ENCODE measurements around the gene LRRC7. TPM values are rescaled to one million over a fixed set of nuclear protein-coding genes. Genes with fewer than 3 reads are reported as not detected.
"Not testable (repeated sequence)": the region's sequence is repeated elsewhere in the genome, so short reads cannot be mapped to it uniquely, and the experiment has no call there.

The LRRC7 gene
- total and polyA plus RNA-seq, 2 donors, result 0.09 to 0.21 TPM

DNA sequence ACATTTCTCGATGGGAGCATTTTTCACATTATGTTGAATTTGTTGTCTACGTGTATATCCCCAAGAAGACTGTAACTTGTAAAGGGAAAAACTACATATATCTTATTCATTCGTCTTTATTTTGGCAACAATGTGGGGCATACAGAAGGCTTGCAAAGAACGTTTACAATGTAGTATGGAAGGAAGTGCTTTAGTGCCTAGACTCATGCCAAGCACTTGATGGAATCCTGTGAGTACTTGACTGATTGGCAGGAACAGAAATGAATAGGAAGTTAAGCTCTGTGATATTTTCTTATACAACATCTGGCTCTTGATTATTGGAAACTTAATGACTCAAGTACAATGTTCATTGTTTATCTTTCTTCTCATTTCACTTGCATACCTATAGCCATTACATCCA, 284.4 kb downstream of the LRRC7 start:
- H3K4me3 ChIP-seq (ENCODE audit: low read length in 2 of 2), result no peak overlapping the region
- no peak for DNase-seq (ENCODE audit: low read depth in 6 of 9, low spot score in 9 of 9)
- H3K27me3 ChIP-seq (ENCODE audit: control insufficient read depth in 2 of 2, insufficient read depth in 1 of 2, low read length in 1 of 2), result no peaks in the 10 kb centered on the region
- 77% methylated on average over 4 of the region's 4 CpGs for WGBS
- H3K9me3 ChIP-seq (ENCODE audit: control insufficient read depth in 2 of 2, insufficient read depth in 1 of 2, low read length in 1 of 2), result no peaks in the 10 kb centered on the region
- H3K36me3 ChIP-seq (ENCODE audit: control insufficient read depth in 2 of 2, insufficient read depth in 2 of 2, low read length in 1 of 2), result no peaks in the 10 kb centered on the region
- H3K27ac ChIP-seq (ENCODE audit: low read depth in 1 of 2, low read length in 1 of 2), result no peak overlapping the region
- H3K4me1 ChIP-seq (ENCODE audit: control insufficient read depth in 2 of 2, insufficient read depth in 2 of 2, low read length in 2 of 2), result no peaks in the 10 kb centered on the region

DNA sequence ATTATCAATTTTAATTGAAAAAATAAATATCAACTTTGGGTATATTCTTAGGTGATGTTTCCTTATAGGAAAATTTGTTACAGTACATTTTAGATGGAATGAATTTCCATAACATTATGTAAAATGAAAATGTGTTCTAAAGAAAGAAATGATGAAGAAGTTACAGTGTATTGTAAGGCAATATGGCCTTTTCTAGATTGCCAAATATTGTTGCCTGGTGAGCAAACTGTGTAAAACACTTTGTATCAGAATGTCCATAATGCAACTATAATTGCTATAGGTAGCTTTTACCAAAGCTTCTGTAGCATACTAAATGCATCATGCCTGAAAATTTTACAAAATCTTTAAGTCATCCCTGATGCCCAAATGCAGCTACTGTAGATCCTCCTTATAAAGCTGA, 285.0 kb downstream of the LRRC7 start:
- H3K36me3 ChIP-seq (ENCODE audit: control insufficient read depth in 2 of 2, insufficient read depth in 2 of 2, low read length in 1 of 2), result no peaks in the 10 kb centered on the region
- DNase-seq (ENCODE audit: low read depth in 6 of 9, low spot score in 9 of 9), result no peak
- H3K9me3 ChIP-seq (ENCODE audit: control insufficient read depth in 2 of 2, insufficient read depth in 1 of 2, low read length in 1 of 2), result no peaks in the 10 kb centered on the region
- H3K4me3 ChIP-seq (ENCODE audit: low read length in 2 of 2), result no peak overlapping the region
- H3K27ac ChIP-seq (ENCODE audit: low read depth in 1 of 2, low read length in 1 of 2), result no peak overlapping the region
- no peaks in the 10 kb centered on the region for H3K4me1 ChIP-seq (ENCODE audit: control insufficient read depth in 2 of 2, insufficient read depth in 2 of 2, low read length in 2 of 2)
- no peaks in the 10 kb centered on the region for H3K27me3 ChIP-seq (ENCODE audit: control insufficient read depth in 2 of 2, insufficient read depth in 1 of 2, low read length in 1 of 2)

DNA sequence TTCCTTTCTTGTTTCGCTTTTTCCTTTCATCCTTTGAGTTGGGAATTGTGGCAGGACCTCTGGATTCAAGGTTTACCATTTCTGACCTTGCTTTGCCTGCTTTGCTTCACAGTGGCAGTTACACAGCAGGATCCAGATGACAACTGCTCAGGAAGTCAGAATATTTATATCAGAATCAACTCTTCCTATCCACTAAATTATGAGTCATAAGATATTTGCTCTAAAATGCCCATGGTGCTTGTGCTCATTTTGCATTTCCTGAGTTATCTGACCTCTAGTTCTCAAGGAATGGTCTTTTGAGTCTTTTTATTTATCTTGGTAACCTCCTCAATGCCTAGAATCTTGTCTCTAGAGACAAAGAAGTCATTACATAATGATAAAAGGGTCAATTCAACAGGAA, 290.8 kb downstream of the LRRC7 start:
- no peaks in the 10 kb centered on the region for H3K9me3 ChIP-seq (ENCODE audit: control insufficient read depth in 2 of 2, insufficient read depth in 1 of 2, low read length in 1 of 2)
- H3K36me3 ChIP-seq (ENCODE audit: control insufficient read depth in 2 of 2, insufficient read depth in 2 of 2, low read length in 1 of 2), result no peaks in the 10 kb centered on the region
- WGBS, result 80% methylated on average over 1 of the region's 1 CpG
- H3K27ac ChIP-seq (ENCODE audit: low read depth in 1 of 2, low read length in 1 of 2), result no peak overlapping the region
- no peaks in the 10 kb centered on the region for H3K4me1 ChIP-seq (ENCODE audit: control insufficient read depth in 2 of 2, insufficient read depth in 2 of 2, low read length in 2 of 2)
- H3K27me3 ChIP-seq (ENCODE audit: control insufficient read depth in 2 of 2, insufficient read depth in 1 of 2, low read length in 1 of 2), result no peaks in the 10 kb centered on the region
- no peak overlapping the region for H3K4me3 ChIP-seq (ENCODE audit: low read length in 2 of 2)
- DNase-seq (ENCODE audit: low read depth in 6 of 9, low spot score in 9 of 9), result no peak

DNA sequence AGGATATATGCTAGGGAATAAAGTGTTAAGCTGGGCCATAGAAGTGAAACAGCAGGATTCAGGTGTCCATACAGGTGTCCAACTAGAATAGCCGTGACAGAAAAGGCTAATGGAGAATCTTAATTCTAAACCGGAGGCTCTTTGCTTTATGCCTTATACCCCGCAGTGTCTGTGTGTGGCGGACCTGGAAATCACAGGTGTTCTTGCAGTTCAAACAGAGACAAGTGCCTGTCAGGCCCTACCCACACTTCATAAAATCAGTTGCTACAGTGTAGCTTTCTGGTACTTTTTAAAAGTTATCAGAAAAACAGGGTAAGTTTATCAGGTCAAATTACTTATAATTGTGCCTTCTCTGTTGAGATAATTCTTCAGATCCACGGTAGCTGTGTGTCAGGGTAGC, 293.9 kb downstream of the LRRC7 start:
- Histone ChIP-seq H3K4me1 (ENCODE audit: control insufficient read depth in 2 of 2, insufficient read depth in 2 of 2, low read length in 2 of 2) (no peaks in the 10 kb centered on the region), H3K27ac (ENCODE audit: low read depth in 1 of 2, low read length in 1 of 2) (no peak overlapping the region), H3K4me3 (ENCODE audit: low read length in 2 of 2) (no peak overlapping the region), H3K27me3 (ENCODE audit: control insufficient read depth in 2 of 2, insufficient read depth in 1 of 2, low read length in 1 of 2) (no peaks in the 10 kb centered on the region), H3K9me3 (ENCODE audit: control insufficient read depth in 2 of 2, insufficient read depth in 1 of 2, low read length in 1 of 2) (no peaks in the 10 kb centered on the region), H3K36me3 (ENCODE audit: control insufficient read depth in 2 of 2, insufficient read depth in 2 of 2, low read length in 1 of 2) (no peaks in the 10 kb centered on the region)
- DNase-seq (ENCODE audit: low read depth in 6 of 9, low spot score in 9 of 9), result no peak
- WGBS, result 92% methylated on average over 5 of the region's 5 CpGs

DNA sequence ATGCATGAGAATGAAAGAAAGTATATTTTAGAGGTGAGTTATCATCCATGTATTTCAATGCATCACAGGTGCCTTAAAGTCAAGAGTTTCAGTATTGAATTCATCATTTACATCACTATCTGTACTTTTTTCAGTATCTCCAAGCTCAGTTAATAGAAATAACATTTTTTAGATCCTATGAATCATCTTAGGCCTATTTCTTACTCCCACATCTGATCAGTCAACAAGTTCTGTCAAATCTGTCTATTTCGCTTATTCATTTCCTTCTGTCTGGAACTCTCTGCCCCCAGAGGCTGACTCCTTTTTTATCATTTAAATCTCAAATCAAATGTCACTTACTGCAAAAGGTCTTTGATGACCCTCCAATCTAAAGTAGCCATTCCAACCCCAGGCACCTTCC, 295.2 kb downstream of the LRRC7 start:
- Histone ChIP-seq H3K36me3 (ENCODE audit: control insufficient read depth in 2 of 2, insufficient read depth in 2 of 2, low read length in 1 of 2) (no peaks in the 10 kb centered on the region), H3K4me1 (ENCODE audit: control insufficient read depth in 2 of 2, insufficient read depth in 2 of 2, low read length in 2 of 2) (no peaks in the 10 kb centered on the region)
- DNase-seq (ENCODE audit: low read depth in 6 of 9, low spot score in 9 of 9), result no peak

DNA sequence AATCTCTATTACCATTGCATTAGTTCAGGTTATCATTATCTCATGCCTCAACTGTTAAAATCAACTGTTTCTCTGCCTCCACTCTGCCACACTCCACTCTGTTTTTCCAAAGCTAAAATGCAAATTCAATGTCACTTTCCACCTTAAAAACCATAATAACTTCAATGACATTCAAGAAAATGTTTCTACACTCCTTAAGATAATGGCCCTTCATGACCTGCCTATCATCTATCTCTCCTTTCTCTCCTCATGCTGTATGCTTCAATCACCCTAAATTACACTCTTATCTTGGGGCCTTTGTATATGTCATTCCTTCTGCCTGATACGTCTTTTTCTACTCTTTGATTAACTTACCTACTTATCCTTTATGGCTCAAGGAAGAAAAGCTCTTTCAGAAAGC, 296.0 kb downstream of the LRRC7 start:
- Histone ChIP-seq H3K36me3 (ENCODE audit: control insufficient read depth in 2 of 2, insufficient read depth in 2 of 2, low read length in 1 of 2) (no peaks in the 10 kb centered on the region), H3K27me3 (ENCODE audit: control insufficient read depth in 2 of 2, insufficient read depth in 1 of 2, low read length in 1 of 2) (no peaks in the 10 kb centered on the region), H3K9me3 (ENCODE audit: control insufficient read depth in 2 of 2, insufficient read depth in 1 of 2, low read length in 1 of 2) (no peaks in the 10 kb centered on the region), H3K4me1 (ENCODE audit: control insufficient read depth in 2 of 2, insufficient read depth in 2 of 2, low read length in 2 of 2) (no peaks in the 10 kb centered on the region), H3K4me3 (ENCODE audit: low read length in 2 of 2) (no peak overlapping the region), H3K27ac (ENCODE audit: low read depth in 1 of 2, low read length in 1 of 2) (no peak overlapping the region)
- WGBS, result 72% methylated on average over 1 of the region's 1 CpG
- DNase-seq (ENCODE audit: low read depth in 6 of 9, low spot score in 9 of 9), result no peak

More for the DNA sequence above, 295.2 kb downstream of the LRRC7 start:
- Histone ChIP-seq H3K4me3 (ENCODE audit: low read length in 2 of 2) (no peak overlapping the region), H3K27me3 (ENCODE audit: control insufficient read depth in 2 of 2, insufficient read depth in 1 of 2, low read length in 1 of 2) (no peaks in the 10 kb centered on the region), H3K27ac (ENCODE audit: low read depth in 1 of 2, low read length in 1 of 2) (no peak overlapping the region), H3K9me3 (ENCODE audit: control insufficient read depth in 2 of 2, insufficient read depth in 1 of 2, low read length in 1 of 2) (no peaks in the 10 kb centered on the region)
- WGBS, result 94% methylated on average over 1 of the region's 1 CpG

DNA sequence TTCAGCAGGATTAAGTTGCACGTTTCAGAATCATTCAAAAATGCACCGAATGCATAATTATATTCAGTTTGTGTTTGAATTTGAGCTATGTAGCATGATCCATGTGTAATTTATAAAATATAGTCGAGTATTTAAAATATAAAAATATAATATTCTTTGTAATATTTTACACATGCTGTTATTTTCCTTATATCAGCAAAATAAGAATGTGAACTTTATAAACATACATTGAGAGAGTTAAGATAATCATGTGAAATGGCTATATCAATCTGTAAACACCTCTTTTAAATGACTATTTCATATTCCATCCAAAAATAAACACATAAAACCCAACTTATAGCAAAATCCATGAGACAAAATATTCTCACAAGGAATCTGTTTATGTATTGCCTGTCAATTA, 303.7 kb downstream of the LRRC7 start:
- Histone ChIP-seq H3K36me3 (ENCODE audit: control insufficient read depth in 2 of 2, insufficient read depth in 2 of 2, low read length in 1 of 2) (no peaks in the 10 kb centered on the region), H3K27me3 (ENCODE audit: control insufficient read depth in 2 of 2, insufficient read depth in 1 of 2, low read length in 1 of 2) (no peaks in the 10 kb centered on the region), H3K9me3 (ENCODE audit: control insufficient read depth in 2 of 2, insufficient read depth in 1 of 2, low read length in 1 of 2) (no peaks in the 10 kb centered on the region), H3K4me3 (ENCODE audit: low read length in 2 of 2) (no peak overlapping the region), H3K27ac (ENCODE audit: low read depth in 1 of 2, low read length in 1 of 2) (no peak overlapping the region), H3K4me1 (ENCODE audit: control insufficient read depth in 2 of 2, insufficient read depth in 2 of 2, low read length in 2 of 2) (no peaks in the 10 kb centered on the region)
- DNase-seq (ENCODE audit: low read depth in 6 of 9, low spot score in 9 of 9), result no peak
- 64% methylated on average over 3 of the region's 3 CpGs for WGBS

DNA sequence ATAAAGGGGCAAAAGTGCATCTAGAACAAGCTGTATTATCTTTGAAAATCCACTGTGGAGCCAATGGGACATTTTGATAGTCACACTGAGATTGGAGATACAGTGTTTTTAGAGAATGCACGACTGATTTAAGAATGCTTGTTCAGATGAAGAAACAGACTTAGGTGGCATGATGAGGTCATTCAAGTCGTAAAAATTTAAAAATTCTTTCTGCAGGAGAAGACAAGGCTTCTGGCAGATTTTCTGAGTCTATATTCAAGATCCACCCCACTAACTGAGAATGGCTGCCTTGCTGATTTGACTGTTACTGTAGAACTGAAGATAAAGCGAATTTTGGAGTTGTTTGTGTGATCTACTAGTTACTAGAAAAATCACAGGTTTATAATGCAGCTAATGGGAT, 310.6 kb downstream of the LRRC7 start:
- 81% methylated on average over 3 of the region's 3 CpGs for WGBS
- Histone ChIP-seq H3K4me1 (ENCODE audit: control insufficient read depth in 2 of 2, insufficient read depth in 2 of 2, low read length in 2 of 2) (no peaks in the 10 kb centered on the region), H3K4me3 (ENCODE audit: low read length in 2 of 2) (no peak overlapping the region), H3K36me3 (ENCODE audit: control insufficient read depth in 2 of 2, insufficient read depth in 2 of 2, low read length in 1 of 2) (no peaks in the 10 kb centered on the region), H3K27me3 (ENCODE audit: control insufficient read depth in 2 of 2, insufficient read depth in 1 of 2, low read length in 1 of 2) (no peaks in the 10 kb centered on the region), H3K9me3 (ENCODE audit: control insufficient read depth in 2 of 2, insufficient read depth in 1 of 2, low read length in 1 of 2) (no peaks in the 10 kb centered on the region), H3K27ac (ENCODE audit: low read depth in 1 of 2, low read length in 1 of 2) (no peak overlapping the region)
- no peak for DNase-seq (ENCODE audit: low read depth in 6 of 9, low spot score in 9 of 9)

DNA sequence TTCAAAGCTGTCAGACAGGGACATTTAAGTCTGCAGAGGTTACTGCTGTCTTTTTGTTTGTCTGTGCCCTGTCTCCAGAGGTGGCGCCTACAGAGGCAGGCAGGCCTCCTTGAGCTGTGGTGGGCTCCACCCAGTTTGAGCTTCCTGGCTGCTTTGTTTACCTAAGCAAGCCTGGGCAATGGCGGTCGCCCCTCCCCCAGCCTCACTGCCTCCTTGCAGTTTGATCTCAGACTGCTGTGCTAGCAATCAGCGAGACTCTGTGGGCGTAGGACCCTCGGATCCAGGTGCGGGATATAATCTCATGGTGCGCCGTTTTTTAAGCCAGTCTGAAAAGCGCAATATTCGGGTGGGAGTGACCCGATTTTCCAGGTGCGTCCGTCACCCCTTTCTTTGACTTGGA, 320.3 kb downstream of the LRRC7 start:
- H3K4me1 ChIP-seq (ENCODE audit: control insufficient read depth in 2 of 2, insufficient read depth in 2 of 2, low read length in 2 of 2); DNase-seq (ENCODE audit: low read depth in 6 of 9, low spot score in 9 of 9); H3K27me3 ChIP-seq (ENCODE audit: control insufficient read depth in 2 of 2, insufficient read depth in 1 of 2, low read length in 1 of 2); H3K27ac ChIP-seq (ENCODE audit: low read depth in 1 of 2, low read length in 1 of 2); H3K36me3 ChIP-seq (ENCODE audit: control insufficient read depth in 2 of 2, insufficient read depth in 2 of 2, low read length in 1 of 2); H3K9me3 ChIP-seq (ENCODE audit: control insufficient read depth in 2 of 2, insufficient read depth in 1 of 2, low read length in 1 of 2); H3K4me3 ChIP-seq (ENCODE audit: low read length in 2 of 2): not testable (repeated sequence)
- 90% methylated on average over 13 of the region's 14 CpGs for WGBS

DNA sequence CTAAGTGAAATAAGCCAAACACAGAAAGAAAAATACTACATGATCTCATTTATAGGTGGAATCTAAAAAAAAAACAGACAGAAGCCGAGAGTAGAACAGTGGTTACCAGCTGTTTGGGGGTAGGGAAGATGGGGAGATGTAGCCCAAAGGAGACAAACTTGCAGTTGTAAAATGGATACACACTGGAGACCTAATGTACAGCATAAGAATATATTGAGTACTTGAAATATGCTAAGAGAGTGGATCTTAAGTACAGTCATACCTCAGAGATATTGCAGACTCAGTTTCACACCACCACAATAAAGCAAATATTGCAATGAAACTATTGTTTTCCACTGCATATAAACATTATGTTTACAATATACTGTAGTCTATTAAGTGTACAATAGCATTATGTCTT, 320.9 kb downstream of the LRRC7 start:
- Histone ChIP-seq H3K4me3 (ENCODE audit: low read length in 2 of 2) (no peak overlapping the region), H3K36me3 (ENCODE audit: control insufficient read depth in 2 of 2, insufficient read depth in 2 of 2, low read length in 1 of 2) (no peaks in the 10 kb centered on the region), H3K4me1 (ENCODE audit: control insufficient read depth in 2 of 2, insufficient read depth in 2 of 2, low read length in 2 of 2) (no peaks in the 10 kb centered on the region), H3K9me3 (ENCODE audit: control insufficient read depth in 2 of 2, insufficient read depth in 1 of 2, low read length in 1 of 2) (peaks cover 0 to 5% of the 10 kb centered on the region in 2 donors), H3K27me3 (ENCODE audit: control insufficient read depth in 2 of 2, insufficient read depth in 1 of 2, low read length in 1 of 2) (no peaks in the 10 kb centered on the region), H3K27ac (ENCODE audit: low read depth in 1 of 2, low read length in 1 of 2) (no peak overlapping the region)
- WGBS, result 87% methylated on average over 1 of the region's 1 CpG
- DNase-seq (ENCODE audit: low read depth in 6 of 9, low spot score in 9 of 9), result no peak

Measured in thymus (tissue), 11 donors.